ENCODE results near the gene UBN1. TPM values are rescaled to one million over a fixed set of nuclear protein-coding genes. Genes with fewer than 3 reads are reported as not detected.

The UBN1 gene
- polyA plus RNA-seq, 3 donors: 5.3 to 24.5 (median 7.3) TPM

DNA sequence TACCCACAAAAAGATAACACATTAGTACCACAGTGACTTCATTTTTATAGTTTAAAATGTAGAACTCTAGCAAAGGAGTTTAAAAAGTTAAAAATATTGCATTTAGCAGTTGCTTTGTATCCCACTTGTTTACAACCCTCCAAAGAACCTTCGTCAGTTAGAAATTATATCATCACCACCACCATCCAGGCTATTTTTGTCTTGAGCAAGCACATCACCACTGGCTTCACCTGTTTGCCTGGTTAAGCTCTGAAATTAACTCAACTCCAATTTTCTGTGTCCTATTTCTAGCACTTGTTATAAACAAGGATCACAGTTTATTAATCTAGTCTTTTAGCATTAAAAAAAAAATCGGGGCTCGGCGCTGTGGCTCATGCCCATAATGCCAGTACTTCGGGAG, 6.3 kb upstream of the UBN1 start:
- Histone ChIP-seq H3K27ac (ENCODE audit: low read depth in 1 of 2, low read length in 2 of 2) (peak overlapping the region in 1 of 2 donors; percentile 13), H3K79me2 (ENCODE audit: insufficient read depth, low read length) (peaks cover 62% of the 10 kb centered on the region), H3K4me2 (replicated peaks; ENCODE audit: extremely low read depth, low read length, poor library complexity, severe bottlenecking) (no peak overlapping the region), H2AFZ (ENCODE audit: insufficient read depth, low read depth, low read length, poor library complexity, severe bottlenecking) (no peak overlapping the region), H4K20me1 (ENCODE audit: insufficient read depth, low read length) (peaks cover 54% of the 10 kb centered on the region), H3K9me3 (replicated peaks in 1 of 2; ENCODE audit: control insufficient read depth in 1 of 2, insufficient read depth in 1 of 2, low read length in 2 of 2) (no peaks in the 10 kb centered on the region), H3K27me3 (ENCODE audit: control insufficient read depth in 2 of 2, insufficient read depth in 2 of 2, low read length in 2 of 2) (no peaks in the 10 kb centered on the region), H3K4me1 (ENCODE audit: control insufficient read depth in 1 of 2, insufficient read depth in 2 of 2, low read length in 2 of 2) (peaks cover 6 to 8% of the 10 kb centered on the region in 2 donors), H3K9ac (ENCODE audit: insufficient read depth, low read length, poor library complexity, severe bottlenecking) (no peak overlapping the region), H3K4me3 (replicated peaks in 1 of 3; ENCODE audit: low read depth in 2 of 3, low read length in 3 of 3) (no peak overlapping the region), H3K36me3 (replicated peaks in 1 of 2; ENCODE audit: control insufficient read depth in 1 of 2, insufficient read depth in 2 of 2, low read length in 2 of 2) (peaks cover 82 to 94% of the 10 kb centered on the region in 2 donors)
- H3K27me3 Mint-ChIP-seq (ENCODE audit: low read depth in 3 of 3): peaks cover 0 to 1% (median 0%) of the 10 kb centered on the region in 3 donors
- H3K27ac Mint-ChIP-seq: peak overlapping the region in 2 of 7 donors; percentile 22 to 49
- no peak for DNase-seq
- peaks cover 8% of the 10 kb centered on the region for H3K4me1 Mint-ChIP-seq
- no peak overlapping the region for H3K4me3 Mint-ChIP-seq
- peaks cover 81 to 93% of the 10 kb centered on the region in 2 donors for H3K36me3 Mint-ChIP-seq
- H3K9me3 Mint-ChIP-seq: no peaks in the 10 kb centered on the region
- 75% methylated on average over 4 of the region's 5 CpGs for WGBS (ENCODE audit: insufficient coverage)
- intact Hi-C loops (cut with micrococcal nuclease): loop anchor here in 1 of 2 donors (10.0 kb wide), 1 partner anchor 114 kb away; the partner anchor contains the start of gene SEC14L5
- TF ChIP-seq, protein P1, sequence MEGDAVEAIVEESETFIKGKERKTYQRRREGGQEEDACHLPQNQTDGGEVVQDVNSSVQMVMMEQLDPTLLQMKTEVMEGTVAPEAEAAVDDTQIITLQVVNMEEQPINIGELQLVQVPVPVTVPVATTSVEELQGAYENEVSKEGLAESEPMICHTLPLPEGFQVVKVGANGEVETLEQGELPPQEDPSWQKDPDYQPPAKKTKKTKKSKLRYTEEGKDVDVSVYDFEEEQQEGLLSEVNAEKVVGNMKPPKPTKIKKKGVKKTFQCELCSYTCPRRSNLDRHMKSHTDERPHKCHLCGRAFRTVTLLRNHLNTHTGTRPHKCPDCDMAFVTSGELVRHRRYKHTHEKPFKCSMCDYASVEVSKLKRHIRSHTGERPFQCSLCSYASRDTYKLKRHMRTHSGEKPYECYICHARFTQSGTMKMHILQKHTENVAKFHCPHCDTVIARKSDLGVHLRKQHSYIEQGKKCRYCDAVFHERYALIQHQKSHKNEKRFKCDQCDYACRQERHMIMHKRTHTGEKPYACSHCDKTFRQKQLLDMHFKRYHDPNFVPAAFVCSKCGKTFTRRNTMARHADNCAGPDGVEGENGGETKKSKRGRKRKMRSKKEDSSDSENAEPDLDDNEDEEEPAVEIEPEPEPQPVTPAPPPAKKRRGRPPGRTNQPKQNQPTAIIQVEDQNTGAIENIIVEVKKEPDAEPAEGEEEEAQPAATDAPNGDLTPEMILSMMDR (IDR thresholded peaks at IDR 0.05): no peak

DNA sequence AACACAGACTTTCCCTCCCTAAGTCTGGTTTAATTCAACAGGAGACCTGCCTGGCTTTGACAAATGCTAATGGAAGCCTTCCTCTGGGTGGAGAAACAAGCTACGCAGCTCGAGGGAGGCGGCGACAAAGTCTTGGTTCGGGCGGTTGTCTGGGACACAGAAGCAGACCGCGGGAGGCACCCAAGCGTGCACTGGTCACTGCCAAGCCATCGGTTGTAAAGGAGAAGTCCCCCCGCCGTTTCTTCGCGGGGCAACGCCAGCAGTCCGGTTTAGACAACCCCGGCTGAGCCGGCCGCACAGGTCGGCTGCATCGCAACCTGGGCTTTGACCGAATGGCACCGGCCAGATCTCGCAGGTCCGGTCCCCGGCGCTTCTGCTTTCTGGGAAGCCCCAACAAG, 779 bp upstream of the UBN1 start:
- Mint-ChIP-seq H3K27me3 (ENCODE audit: low read depth in 3 of 3) (no peaks in the 10 kb centered on the region), H3K36me3 (peaks cover 33 to 41% of the 10 kb centered on the region in 2 donors), H3K4me3 (peak overlapping the region; percentile 83 to 88), H3K9me3 (no peaks in the 10 kb centered on the region), H3K27ac (peak overlapping the region; percentile 88 to 94 (median 91)), H3K4me1 (peaks cover 46% of the 10 kb centered on the region)
- TF ChIP-seq, protein P1 (IDR thresholded peaks at IDR 0.05): no peak
- Histone ChIP-seq H3K27ac (ENCODE audit: low read depth in 1 of 2, low read length in 2 of 2) (peak overlapping the region; percentile 90 to 97), H4K20me1 (ENCODE audit: insufficient read depth, low read length) (peaks cover 59% of the 10 kb centered on the region), H3K4me1 (ENCODE audit: control insufficient read depth in 1 of 2, insufficient read depth in 2 of 2, low read length in 2 of 2) (peaks cover 39 to 45% of the 10 kb centered on the region in 2 donors), H3K4me2 (replicated peaks; ENCODE audit: extremely low read depth, low read length, poor library complexity, severe bottlenecking) (peak overlapping the region; percentile 84), H3K36me3 (replicated peaks in 1 of 2; ENCODE audit: control insufficient read depth in 1 of 2, insufficient read depth in 2 of 2, low read length in 2 of 2) (peaks cover 32 to 43% of the 10 kb centered on the region in 2 donors), H3K9me3 (replicated peaks in 1 of 2; ENCODE audit: control insufficient read depth in 1 of 2, insufficient read depth in 1 of 2, low read length in 2 of 2) (no peaks in the 10 kb centered on the region), H3K79me2 (ENCODE audit: insufficient read depth, low read length) (peaks cover 82% of the 10 kb centered on the region), H3K4me3 (replicated peaks in 1 of 3; ENCODE audit: low read depth in 2 of 3, low read length in 3 of 3) (peak overlapping the region; percentile 83 to 93 (median 90)), H2AFZ (ENCODE audit: insufficient read depth, low read depth, low read length, poor library complexity, severe bottlenecking) (peak overlapping the region; percentile 85), H3K9ac (ENCODE audit: insufficient read depth, low read length, poor library complexity, severe bottlenecking) (peak overlapping the region; percentile 99), H3K27me3 (ENCODE audit: control insufficient read depth in 2 of 2, insufficient read depth in 2 of 2, low read length in 2 of 2) (no peaks in the 10 kb centered on the region)
- under 1% methylated on average over 27 of the region's 27 CpGs for WGBS (ENCODE audit: insufficient coverage)
- intact Hi-C loops (cut with micrococcal nuclease): loop anchor here (2.0 to 10.0 kb wide), 4 partner anchors 44 to 251 kb away; partner anchors contain the start of genes ROGDI (in 2 of the 2), EEF2KMT (in 1 of the 2) and SEC14L5 (in 1 of the 2)
- DNase-seq: peak; percentile 37 to 55 (median 51)
